SKM-1 treated with dmso at 0.1 percent for 144 hours (cell line): ENCODE data around the gene CC2D1A.
"Not testable (repeated sequence)": the region's sequence is repeated elsewhere in the genome, so short reads cannot be mapped to it uniquely, and the experiment has no call there.

ENCODE experiments used
- DNase-seq: peaks from one replicate; lab custom pipeline; 2025; ENCODE audit not compliant: unreplicated experiment; lab: John Stamatoyannopoulos, UW

Gene CC2D1A

DNA sequence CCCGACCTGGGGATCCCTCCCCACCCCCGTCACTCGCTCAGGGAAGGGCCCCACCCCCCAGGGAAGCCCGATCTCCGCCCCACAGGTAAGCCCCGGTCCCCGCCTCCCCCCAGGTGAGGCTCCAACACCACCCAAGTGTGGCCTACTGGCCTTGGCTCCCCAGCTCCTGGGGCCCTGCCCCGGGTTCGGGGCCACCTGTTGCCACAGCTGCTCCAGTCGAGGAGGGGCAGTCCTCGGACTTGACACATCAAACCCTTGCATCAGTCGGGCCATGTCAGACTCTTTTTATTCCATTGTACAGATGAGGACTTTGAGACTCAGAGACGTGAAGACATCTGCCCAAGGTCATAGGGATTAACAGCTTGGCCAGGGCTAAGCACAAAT, 512 bp downstream of the CC2D1A start:
- no peak for DNase-seq

- DNase-seq: no peak
Measured at GRCh38 chr19:13906910-13907309, 909 bp downstream of the CC2D1A start.

- no peak for DNase-seq
Measured at GRCh38 chr19:13908674-13909073, 2.7 kb downstream of the CC2D1A start.

- DNase-seq: no peak
Measured at GRCh38 chr19:13909430-13909829, 3.4 kb downstream of the CC2D1A start.

DNA sequence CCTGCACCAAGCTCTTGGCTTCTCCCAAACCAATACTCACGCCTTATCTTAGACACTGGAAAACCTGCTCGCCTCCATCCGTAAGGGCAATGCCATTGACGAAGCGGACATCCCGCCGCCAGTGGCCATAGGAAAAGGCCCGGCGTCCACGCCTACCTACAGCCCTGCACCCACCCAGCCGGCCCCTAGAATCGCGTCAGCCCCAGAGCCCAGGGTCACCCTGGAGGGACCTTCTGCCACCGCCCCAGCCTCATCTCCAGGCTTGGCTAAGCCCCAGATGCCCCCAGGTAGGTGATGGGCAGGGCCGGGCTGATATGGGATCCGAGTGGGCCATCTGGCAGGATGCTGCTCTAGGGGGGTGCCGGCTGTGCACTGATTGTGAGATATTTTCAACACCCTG, 7.4 kb downstream of the CC2D1A start:
- DNase-seq: no peak

DNA sequence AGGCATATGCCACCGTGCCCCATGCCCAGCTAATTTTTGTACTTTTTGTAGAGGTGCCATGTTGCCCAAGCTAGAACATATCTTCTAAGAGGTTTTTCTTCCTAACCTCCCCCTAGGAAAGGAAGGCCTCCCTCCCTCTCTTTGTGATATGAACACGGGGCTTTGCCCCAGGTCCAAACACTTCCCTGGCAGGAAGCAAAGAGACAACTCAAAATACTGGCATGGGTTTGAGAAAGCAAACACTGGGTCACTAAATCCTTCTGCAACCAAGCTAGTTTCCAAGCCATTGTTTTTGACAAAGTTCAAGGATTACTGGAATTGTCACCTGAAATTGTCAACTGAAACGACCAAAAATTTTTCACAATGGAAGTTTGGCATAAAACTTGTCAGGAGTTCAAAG, 8.8 kb downstream of the CC2D1A start:
- DNase-seq: no peak

DNA sequence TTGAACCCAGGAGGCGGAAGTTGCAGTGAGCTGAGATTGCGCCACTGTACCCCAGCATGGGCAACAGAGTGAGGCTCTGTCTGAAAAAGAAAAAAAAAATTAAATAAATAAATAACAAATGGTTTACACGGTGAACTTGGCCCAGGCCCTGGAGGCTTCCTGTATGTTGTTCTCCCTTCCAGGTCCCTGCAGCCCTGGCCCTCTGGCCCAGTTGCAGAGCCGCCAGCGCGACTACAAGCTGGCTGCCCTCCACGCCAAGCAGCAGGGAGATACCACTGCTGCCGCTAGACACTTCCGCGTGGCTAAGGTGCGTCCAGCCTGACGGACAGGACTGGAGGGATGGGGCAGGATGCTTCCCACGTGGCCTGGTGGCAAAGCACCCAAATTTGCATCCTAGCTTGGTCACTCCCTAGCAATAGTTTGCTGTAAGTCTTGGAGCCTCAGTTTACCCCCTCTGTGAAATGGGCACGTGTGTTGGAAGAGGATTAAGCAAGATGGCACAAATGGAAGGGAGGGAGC, 11.9 kb downstream of the CC2D1A start:
- no peak for DNase-seq

GRCh38 chr19:13918726-13919411, 12.9 kb downstream of the CC2D1A start:
- no peak for DNase-seq

DNA sequence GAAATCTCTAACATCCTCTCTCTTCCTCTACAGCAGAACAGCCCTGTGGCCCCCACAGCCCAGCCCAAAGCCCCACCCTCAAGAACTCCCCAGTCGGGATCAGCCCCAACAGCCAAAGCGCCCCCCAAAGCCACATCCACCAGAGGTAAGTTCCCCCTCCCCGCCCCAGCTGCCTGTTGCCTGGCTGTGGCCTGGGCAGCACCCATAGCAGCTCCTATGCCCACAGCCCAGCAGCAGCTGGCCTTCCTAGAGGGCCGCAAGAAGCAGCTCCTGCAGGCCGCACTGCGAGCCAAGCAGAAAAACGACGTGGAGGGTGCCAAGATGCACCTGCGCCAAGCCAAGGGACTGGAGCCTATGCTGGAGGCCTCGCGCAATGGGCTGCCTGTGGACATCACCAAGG, 14.5 kb downstream of the CC2D1A start:
- DNase-seq: no peak

DNA sequence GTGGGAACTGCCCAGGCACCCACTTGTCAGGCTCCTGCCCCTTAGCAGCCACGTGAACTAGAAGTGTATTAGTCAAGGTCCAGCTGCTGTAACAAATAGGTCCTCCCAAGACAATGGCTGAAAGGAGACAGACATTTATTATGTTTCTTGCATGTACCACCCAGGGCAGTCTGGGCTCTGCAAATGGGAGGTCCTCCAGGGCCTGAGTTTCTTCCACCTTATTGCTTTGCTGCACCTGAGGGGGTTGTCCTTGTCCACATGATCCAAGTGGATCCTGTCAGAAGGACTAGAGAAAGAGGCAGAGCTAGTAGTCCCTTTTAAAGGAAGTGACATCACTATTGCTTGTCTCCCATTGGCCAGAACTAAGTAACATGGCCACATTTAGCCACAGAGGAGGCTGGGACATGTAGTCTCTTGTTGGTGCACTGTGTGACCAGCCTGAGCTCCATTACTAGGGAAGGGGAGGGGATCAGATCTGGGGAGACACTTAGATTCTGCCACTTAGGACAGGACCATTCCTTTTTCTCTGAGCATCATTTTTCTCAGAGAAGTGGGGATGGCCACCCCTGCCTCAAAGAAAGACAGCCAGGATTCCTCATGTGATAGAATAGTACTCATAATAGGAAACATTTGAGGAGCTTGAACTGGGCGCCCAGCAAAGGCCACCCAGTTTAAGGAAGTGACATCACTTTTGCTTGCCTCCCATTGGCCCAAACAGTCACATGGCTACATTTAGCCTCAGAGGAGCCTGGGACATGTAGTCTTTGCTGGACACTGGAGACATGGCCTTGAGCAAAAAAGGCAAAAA, 15.1 kb downstream of the CC2D1A start:
- DNase-seq: peak; percentile 41

DNA sequence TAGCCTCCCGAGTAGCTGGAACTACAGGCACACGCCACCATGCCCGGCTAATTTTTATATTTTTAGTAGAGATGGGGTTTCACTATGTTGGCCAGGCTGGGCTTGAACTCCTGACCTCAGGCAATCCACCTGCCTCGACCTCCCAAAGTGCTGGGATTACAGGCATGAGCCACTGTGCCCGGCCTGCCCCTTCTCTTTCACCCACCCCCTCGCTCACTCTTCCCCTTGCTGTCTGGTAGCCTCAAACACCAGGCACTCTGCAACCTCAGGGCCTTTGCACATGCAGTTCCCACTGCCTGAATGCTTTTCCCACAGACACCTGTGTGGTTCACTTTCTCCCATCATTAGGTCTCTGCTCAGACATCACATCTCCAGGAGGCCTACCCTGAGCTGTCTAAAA, 16.1 kb downstream of the CC2D1A start:
- DNase-seq: not testable (repeated sequence)

- DNase-seq: no peak
Measured at GRCh38 chr19:13923194-13923987, 17.4 kb downstream of the CC2D1A start.

DNA sequence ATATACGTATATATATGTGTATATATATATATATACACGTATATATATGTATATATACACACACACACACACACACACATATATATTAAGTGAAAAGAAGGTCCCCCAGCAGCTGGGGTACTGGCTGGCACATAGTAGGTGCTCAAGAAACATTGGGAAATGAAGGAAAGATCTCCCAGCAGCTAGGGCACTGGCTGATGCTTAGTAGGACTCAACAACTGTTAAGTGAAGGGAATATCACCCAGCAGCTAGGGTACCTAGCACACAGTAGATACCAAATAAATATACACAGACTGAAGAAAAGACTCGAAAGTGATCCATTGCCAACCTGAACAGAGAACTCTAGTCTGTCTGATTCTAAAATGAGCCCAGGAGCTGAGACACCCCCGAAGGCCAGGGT, 20.0 kb downstream of the CC2D1A start:
- DNase-seq: no peak

DNA sequence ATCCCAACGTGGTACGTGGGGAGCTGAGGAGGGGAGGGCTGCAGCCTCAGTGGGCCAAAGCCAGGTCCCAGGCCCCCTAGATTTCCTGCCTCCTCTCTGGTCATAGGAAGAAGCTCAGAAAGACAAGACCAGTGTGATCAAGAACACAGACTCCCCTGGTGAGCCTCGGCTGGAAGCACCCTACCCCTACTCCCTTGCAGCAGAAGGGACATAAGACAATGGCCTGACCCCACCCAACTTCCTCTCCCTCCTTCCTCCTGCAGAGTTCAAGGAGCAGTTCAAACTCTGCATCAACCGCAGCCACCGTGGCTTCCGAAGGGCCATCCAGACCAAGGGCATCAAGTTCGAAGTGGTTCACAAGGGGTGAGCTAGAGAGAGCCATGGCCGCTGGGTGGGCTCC, 20.7 kb downstream of the CC2D1A start:
- peak; percentile 14 for DNase-seq

DNA sequence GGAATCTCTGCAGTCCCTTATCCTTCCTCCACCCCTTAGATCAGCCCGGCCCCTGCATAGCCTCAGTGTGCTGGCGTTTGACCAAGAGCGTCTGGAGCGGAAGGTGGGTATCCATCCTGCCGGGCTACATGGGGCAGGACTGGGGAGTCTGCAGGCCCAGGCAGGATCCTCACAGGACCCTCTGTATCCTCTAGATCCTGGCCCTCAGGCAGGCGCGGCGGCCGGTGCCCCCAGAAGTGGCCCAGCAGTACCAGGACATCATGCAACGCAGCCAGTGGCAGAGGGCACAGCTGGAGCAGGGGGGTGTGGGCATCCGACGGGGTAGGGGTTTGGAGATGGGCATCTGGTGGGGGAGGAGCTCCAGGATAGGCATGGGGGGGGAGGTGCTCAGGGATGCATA, 23.3 kb downstream of the CC2D1A start:
- DNase-seq: no peak

DNA sequence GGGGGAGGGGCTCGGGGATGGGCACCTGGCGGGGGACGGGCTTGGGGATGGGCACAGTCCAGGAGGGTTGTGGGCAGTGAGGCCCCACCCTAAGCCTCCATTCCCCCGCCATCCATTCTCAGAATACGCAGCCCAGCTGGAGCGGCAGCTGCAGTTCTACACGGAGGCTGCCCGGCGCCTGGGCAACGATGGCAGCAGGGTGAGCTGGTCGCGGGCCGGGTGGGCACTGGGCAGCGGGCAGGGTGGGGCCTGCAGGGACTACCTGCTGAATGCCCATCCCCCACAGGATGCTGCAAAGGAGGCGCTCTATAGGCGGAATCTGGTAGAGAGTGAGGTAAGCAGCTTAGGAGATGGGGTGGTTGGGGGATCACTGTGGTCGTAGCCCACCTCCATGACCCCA, 24.0 kb downstream of the CC2D1A start:
- no peak for DNase-seq

DNA sequence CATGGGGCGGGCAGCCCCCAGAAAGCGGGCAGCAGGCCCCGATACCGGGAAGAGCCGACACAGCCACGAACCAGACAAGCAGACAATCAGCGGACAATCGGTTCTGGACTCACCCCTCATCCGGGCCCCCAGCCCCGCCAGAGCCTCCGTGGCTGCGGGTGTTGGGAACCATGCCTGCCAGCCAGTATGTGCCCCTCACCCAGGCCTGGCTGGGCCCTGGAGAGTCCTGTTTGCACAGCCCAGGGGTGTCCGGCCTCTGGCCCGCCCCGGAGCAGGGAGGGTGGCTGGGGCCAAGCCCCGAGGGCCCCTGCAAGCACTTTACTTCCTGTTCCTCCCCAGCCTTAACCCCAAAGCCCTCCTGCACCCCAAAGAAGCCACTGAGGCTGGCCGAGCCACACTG, 24.4 kb downstream of the CC2D1A start:
- DNase-seq: no peak

GRCh38 chr19:13931391-13932148, 25.6 kb downstream of the CC2D1A start:
- DNase-seq: no peak

DNA sequence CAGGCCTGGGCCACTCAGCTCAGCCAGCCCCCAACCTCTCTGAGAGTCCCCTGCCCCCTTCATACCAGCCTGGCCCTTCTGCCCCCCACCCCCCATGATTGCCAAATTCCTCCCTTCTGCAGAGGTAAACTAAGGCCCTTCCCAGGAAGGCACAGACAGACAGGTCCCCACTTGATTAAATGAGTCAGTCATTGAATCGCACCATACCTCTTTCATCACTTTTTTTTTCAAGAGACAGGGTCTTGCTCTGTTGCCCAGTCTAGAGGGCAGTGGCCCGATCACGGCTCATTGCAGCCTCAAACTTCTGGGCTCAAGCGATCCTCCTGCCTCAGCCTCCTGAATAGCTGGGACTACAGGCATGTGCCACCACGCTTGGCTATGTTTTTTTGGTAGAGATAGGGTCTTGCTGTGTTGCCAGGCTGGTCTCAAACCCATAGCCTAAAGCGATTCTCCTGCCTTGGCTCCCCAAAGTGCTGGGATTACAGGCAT, 26.2 kb downstream of the CC2D1A start:
- DNase-seq: no peak

DNA sequence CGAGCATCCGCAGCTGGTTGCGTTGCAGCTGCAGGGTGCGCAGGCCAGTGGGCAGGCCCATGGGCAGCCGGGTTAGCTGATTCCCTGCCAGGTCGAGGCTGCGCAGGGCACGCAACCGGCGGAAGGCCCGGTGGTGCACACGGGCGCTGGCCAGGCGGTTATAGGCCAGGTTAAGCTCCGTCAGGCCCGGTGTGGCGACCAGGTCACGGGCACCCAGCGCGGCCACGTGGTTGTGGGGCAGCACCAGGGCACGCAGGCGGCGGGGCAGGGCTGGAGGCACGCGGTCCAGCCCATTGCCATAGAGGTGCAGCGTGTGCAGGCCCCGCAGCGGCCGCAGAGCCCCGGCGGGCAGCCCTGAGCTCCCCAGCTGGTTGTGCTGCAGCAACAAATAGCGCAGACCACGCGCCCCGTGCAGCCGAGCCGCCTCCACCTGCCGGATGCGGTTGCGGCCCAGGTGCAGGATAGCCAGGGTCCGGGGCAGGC, 27.0 kb downstream of the CC2D1A start:
- no peak for DNase-seq

- DNase-seq: no peak
Measured at GRCh38 chr19:13934785-13935109, 28.7 kb downstream of the CC2D1A start.
